Esophagus muscularis mucosa (tissue), 3 donors: ENCODE results near the gene NLK.

ENCODE experiments used
- CTCF ChIP-seq, 3 experiments: fragments of 200-600 bp in 2 of 3; fragments of 450-650 bp in 1 of 3; sonication (generic) in 2 of 3; IDR thresholded peaks; one replicate each; pipeline ENCODE4 v1.5.1; 2017 to 2019; ENCODE audit warnings: antibody characterized with exemption in 3 of 3, mild to moderate bottlenecking in 2 of 3, moderate library complexity in 1 of 3
- POLR2A ChIP-seq: fragments of 450-650 bp; IDR thresholded peaks from one replicate; pipeline ENCODE4 v1.6.1; 2017; ENCODE audit warnings: antibody characterized with exemption, moderate library complexity, mild to moderate bottlenecking, low read depth
- POLR2AphosphoS5 ChIP-seq, 2 donors: sonication (generic); formaldehyde crosslinking; IDR thresholded peaks; one replicate each; pipeline ENCODE4 v1.6.1; 2017; ENCODE audit warnings: antibody characterized with exemption in 2 of 2

GRCh38 chr17:28185658-28186057, 143.2 kb downstream of the NLK start:
- no peak for TF ChIP-seq CTCF (IDR thresholded peaks at IDR 0.05)
- no peak for TF ChIP-seq POLR2AphosphoS5 (IDR thresholded peaks at IDR 0.05)
- TF ChIP-seq POLR2A, result no peak
